ENCODE data around the gene PRR35.

DNA sequence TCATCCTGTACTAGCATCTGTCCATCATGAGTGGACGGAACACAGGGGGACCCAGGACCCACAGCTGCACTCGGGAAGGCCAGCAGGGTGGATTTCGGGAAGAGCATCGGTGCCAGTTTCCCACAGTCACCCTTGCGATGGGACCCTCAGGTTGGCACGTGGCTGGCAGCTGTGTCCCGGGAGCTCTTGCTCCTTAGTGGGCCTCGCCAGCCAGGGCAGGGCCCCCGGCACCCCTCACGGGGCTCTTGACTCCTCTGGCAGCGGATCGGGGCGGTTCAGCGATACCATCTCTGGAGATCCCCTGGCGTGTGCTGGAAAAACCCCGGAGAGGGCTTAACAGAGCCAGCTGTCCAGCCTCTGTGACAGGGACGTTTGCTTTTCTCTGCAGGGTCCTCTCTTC is 23.4 kb upstream of the PRR35 start:
- TF ChIP-seq POLR2A (IDR thresholded peaks at IDR 0.05), result no peak
- no peak for TF ChIP-seq CTCF (IDR thresholded peaks at IDR 0.05)
